Measurements from ENCODE around the gene TTC19. TPM values are rescaled to one million over a fixed set of nuclear protein-coding genes. Genes with fewer than 3 reads are reported as not detected.

TTC19 gene
- total RNA-seq, 1 donor from 2014 or later = 35.9 TPM

DNA sequence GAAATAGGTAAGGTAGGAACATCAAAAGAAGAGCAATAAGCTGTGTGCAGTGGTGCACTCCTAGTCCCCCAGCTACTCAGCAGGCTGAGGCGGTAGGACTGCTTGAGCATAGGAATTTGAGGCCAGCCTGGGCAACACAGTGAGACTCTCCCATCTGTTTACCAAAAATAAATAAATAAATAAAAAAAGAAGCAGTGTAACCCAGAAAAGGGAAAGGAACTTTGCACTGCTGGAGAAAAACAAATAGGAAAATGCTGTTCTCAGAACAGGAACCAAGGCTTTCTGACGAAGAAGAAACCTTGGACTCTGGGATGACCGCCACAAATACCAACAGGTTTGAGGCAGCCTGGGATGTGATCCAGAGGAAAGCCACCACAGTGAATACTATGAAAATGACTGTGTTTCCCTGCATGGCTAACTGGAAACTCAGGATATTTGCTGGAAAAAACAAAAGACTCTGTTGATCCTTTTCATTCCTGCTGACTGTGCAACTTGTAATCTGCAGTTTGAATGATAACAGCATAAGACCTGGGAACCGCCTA, 41.2 kb downstream of the TTC19 start:
- peaks cover 2% of the 10 kb centered on the region for H3K27me3 Mint-ChIP-seq (ENCODE audit: unreplicated experiment)
- no peaks in the 10 kb centered on the region for H3K4me1 Mint-ChIP-seq (ENCODE audit: low read depth, unreplicated experiment)
- H3K9me3 Mint-ChIP-seq (ENCODE audit: unreplicated experiment) = peaks cover 3% of the 10 kb centered on the region
- no peak for DNase-seq
- no peak overlapping the region for H3K4me3 Mint-ChIP-seq (ENCODE audit: unreplicated experiment)
- H3K27ac Mint-ChIP-seq (ENCODE audit: unreplicated experiment) = no peak overlapping the region
- TF ChIP-seq, protein P1, sequence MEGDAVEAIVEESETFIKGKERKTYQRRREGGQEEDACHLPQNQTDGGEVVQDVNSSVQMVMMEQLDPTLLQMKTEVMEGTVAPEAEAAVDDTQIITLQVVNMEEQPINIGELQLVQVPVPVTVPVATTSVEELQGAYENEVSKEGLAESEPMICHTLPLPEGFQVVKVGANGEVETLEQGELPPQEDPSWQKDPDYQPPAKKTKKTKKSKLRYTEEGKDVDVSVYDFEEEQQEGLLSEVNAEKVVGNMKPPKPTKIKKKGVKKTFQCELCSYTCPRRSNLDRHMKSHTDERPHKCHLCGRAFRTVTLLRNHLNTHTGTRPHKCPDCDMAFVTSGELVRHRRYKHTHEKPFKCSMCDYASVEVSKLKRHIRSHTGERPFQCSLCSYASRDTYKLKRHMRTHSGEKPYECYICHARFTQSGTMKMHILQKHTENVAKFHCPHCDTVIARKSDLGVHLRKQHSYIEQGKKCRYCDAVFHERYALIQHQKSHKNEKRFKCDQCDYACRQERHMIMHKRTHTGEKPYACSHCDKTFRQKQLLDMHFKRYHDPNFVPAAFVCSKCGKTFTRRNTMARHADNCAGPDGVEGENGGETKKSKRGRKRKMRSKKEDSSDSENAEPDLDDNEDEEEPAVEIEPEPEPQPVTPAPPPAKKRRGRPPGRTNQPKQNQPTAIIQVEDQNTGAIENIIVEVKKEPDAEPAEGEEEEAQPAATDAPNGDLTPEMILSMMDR (IDR thresholded peaks at IDR 0.05; ENCODE audit: partially characterized antibody, unreplicated experiment) = no peak
- peaks cover 12% of the 10 kb centered on the region for H3K36me3 Mint-ChIP-seq (ENCODE audit: unreplicated experiment)

DNA sequence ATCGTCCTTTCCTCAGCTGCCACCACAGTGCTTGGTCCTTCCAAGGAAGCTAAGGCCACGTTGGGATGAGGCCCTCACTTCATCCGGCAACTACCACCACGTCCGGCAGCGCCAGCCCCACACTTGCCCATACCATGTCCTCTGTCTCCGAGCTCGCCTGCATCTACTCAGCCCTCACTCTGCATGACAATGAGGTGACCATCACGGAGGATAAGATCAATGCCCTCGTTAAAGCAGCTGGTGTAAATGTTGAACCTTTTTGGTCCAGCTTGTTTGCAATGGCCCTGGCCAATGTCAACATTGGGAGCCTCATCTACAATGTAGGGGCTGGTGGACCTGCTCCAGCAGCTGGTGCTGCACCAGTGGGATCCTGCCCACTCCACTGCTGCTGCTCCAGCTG, 44.9 kb downstream of the TTC19 start:
- no peak overlapping the region for H3K27ac Mint-ChIP-seq (ENCODE audit: unreplicated experiment)
- peaks cover 13% of the 10 kb centered on the region for H3K36me3 Mint-ChIP-seq (ENCODE audit: unreplicated experiment)
- DNase-seq = no peak
- H3K4me3 Mint-ChIP-seq (ENCODE audit: unreplicated experiment) = no peak overlapping the region
- no peaks in the 10 kb centered on the region for H3K4me1 Mint-ChIP-seq (ENCODE audit: low read depth, unreplicated experiment)
- H3K27me3 Mint-ChIP-seq (ENCODE audit: unreplicated experiment) = peaks cover 2% of the 10 kb centered on the region
- H3K9me3 Mint-ChIP-seq (ENCODE audit: unreplicated experiment) = peaks cover 4% of the 10 kb centered on the region
- TF ChIP-seq, protein P1 (IDR thresholded peaks at IDR 0.05; ENCODE audit: partially characterized antibody, unreplicated experiment) = no peak

DNA sequence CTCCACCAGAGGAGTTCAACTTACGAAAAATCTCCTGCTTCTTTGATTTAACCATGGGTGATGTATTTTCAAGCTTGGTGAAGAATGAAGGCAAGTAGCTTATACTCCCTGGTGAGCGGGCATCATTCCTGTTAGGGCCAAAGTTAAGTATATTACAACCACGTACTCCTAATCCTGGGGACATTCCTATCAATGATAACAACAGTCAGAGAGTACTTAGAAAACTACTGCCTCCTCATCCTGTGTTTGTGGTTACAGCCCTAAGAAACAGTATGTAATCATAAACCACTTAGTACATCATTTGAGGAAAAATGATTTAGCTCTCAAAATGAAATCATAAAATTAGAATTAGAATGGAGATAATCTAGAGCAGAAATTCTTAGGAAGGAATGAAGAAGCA, 47.3 kb downstream of the TTC19 start:
- Mint-ChIP-seq H3K27ac (ENCODE audit: unreplicated experiment) (no peak overlapping the region), H3K4me1 (ENCODE audit: low read depth, unreplicated experiment) (no peaks in the 10 kb centered on the region), H3K9me3 (ENCODE audit: unreplicated experiment) (peaks cover 4% of the 10 kb centered on the region), H3K27me3 (ENCODE audit: unreplicated experiment) (peaks cover 2% of the 10 kb centered on the region), H3K4me3 (ENCODE audit: unreplicated experiment) (no peak overlapping the region), H3K36me3 (ENCODE audit: unreplicated experiment) (peaks cover 13% of the 10 kb centered on the region)
- TF ChIP-seq, protein P1 (IDR thresholded peaks at IDR 0.05; ENCODE audit: partially characterized antibody, unreplicated experiment) = no peak
- DNase-seq = no peak

DNA sequence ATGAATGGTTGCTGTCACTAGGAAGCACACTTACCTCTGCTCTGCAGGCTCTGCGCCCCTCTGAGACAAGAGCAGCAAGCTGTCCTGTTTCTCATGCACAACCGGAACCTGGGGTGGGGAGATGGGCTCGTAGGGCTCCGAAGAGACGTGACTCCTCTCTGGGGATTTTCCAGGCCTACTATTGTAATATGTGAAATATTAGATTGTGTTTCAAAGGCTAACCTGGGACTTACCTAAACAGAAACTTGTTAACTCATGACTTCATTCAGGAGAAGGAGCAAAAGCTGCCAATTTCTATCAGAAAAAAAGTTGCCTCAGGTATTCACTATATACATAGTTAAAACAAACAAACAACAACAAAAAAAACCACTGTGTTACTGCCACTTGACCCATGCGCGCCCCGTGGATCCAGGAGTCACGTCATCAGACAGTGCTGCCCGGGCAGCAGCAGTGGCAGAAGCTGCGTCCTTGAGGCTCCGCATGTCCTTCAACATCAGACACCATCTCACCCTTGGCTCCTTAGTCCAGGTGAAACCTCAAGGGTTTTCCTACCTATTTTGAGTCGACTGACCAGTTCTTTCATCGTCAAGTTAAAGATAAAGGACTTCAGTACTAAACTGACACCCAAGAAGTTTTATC, 49.3 kb downstream of the TTC19 start:
- peaks cover 8% of the 10 kb centered on the region for H3K9me3 Mint-ChIP-seq (ENCODE audit: unreplicated experiment)
- peaks cover 14% of the 10 kb centered on the region for H3K36me3 Mint-ChIP-seq (ENCODE audit: unreplicated experiment)
- no peak overlapping the region for H3K27ac Mint-ChIP-seq (ENCODE audit: unreplicated experiment)
- no peaks in the 10 kb centered on the region for H3K27me3 Mint-ChIP-seq (ENCODE audit: unreplicated experiment)
- DNase-seq = no peak
- TF ChIP-seq, protein P1 (IDR thresholded peaks at IDR 0.05; ENCODE audit: partially characterized antibody, unreplicated experiment) = no peak
- H3K4me1 Mint-ChIP-seq (ENCODE audit: low read depth, unreplicated experiment) = no peaks in the 10 kb centered on the region
- no peak overlapping the region for H3K4me3 Mint-ChIP-seq (ENCODE audit: unreplicated experiment)

DNA sequence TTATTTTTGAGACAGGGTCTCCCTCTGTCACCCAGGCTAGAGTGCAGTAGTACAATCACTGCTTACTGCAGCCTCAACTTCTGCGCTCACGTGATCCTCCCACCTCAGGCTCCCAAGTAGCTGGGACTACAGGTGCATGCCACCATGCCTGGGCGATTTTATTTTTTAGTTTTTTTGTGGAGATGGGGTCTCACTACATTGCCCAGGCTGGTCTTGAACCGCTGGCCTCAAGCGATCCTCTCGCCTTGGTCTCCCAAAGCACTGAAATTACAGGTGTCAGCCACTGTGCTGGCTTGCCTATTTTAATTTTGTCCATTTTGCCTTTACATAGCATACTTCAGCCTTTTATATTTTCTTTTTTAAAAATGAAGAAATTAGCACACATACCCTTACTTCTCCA, 51.2 kb downstream of the TTC19 start:
- Mint-ChIP-seq H3K4me1 (ENCODE audit: low read depth, unreplicated experiment) (no peaks in the 10 kb centered on the region), H3K27ac (ENCODE audit: unreplicated experiment) (no peak overlapping the region), H3K9me3 (ENCODE audit: unreplicated experiment) (peaks cover 7% of the 10 kb centered on the region), H3K36me3 (ENCODE audit: unreplicated experiment) (peaks cover 20% of the 10 kb centered on the region), H3K27me3 (ENCODE audit: unreplicated experiment) (no peaks in the 10 kb centered on the region), H3K4me3 (ENCODE audit: unreplicated experiment) (no peak overlapping the region)
- no peak for DNase-seq
- TF ChIP-seq, protein P1 (IDR thresholded peaks at IDR 0.05; ENCODE audit: partially characterized antibody, unreplicated experiment) = no peak

Measured in glutamatergic neuron (in vitro differentiated cells).